ENCODE data around the gene CDK2AP2. TPM values are rescaled to one million over a fixed set of nuclear protein-coding genes. Genes with fewer than 3 reads are reported as not detected.

CDK2AP2 gene
- total RNA-seq, 1 donor from 2014 or later: 84.2 TPM

DNA sequence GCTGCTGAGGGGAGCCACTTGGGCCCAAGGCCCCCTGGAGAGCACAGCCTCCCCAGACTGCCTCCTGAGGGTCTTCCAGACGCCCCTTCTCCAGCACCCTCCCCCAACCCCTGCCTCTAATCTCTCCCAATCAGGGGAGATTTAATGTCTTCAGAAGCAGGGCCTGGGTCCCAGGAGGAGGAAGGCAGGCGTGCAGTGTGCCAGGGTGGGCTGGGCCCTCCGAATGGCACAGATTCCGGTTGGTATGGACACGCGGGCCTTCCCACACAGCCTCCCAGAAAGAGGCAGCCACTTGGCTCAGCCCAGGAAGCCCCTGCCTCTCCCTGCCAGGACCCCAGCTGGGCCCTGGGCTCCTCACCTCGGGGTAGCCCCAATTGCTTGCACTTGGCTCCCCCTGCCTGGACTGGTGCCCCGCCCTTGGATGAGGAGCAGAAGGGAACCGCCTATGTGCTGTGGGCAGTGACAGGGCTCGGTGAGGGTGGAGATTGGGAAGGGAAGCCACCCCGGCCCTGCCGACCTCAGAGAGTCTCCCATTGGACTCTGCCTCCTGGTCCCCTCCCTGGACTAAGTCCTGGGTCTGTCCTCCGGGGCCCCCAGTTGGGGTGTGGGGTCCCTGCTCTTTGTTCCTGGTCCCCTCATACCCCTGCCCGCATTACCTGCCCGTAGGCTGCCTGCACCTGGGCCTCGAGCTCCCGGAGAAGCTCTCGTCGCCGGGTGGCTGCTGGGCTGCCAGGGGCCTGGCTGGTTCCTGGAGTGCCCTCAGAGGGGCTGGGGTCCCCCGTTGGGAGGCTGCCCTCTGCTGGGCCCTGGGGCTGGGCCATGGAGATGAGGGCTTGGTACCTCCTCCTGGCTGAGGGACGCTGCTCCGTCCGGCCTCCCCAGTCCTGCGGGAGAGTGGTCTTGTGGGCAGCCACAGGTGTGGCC, 15.9 kb upstream of the CDK2AP2 start:
- ATAC-seq (no peak), DNase-seq (no peak)
- Histone ChIP-seq H3K27me3 (no peaks in the 10 kb centered on the region), H3K36me3 (no peaks in the 10 kb centered on the region), H3K27ac (no peak overlapping the region), H3K4me3 (no peak overlapping the region), H3K9me3 (no peaks in the 10 kb centered on the region), H3K4me1 (no peaks in the 10 kb centered on the region)
- intact Hi-C loops (cut with DNase I): no loop called here
- TF ChIP-seq, protein P1, sequence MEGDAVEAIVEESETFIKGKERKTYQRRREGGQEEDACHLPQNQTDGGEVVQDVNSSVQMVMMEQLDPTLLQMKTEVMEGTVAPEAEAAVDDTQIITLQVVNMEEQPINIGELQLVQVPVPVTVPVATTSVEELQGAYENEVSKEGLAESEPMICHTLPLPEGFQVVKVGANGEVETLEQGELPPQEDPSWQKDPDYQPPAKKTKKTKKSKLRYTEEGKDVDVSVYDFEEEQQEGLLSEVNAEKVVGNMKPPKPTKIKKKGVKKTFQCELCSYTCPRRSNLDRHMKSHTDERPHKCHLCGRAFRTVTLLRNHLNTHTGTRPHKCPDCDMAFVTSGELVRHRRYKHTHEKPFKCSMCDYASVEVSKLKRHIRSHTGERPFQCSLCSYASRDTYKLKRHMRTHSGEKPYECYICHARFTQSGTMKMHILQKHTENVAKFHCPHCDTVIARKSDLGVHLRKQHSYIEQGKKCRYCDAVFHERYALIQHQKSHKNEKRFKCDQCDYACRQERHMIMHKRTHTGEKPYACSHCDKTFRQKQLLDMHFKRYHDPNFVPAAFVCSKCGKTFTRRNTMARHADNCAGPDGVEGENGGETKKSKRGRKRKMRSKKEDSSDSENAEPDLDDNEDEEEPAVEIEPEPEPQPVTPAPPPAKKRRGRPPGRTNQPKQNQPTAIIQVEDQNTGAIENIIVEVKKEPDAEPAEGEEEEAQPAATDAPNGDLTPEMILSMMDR (IDR thresholded peaks at IDR 0.05): no peak

DNA sequence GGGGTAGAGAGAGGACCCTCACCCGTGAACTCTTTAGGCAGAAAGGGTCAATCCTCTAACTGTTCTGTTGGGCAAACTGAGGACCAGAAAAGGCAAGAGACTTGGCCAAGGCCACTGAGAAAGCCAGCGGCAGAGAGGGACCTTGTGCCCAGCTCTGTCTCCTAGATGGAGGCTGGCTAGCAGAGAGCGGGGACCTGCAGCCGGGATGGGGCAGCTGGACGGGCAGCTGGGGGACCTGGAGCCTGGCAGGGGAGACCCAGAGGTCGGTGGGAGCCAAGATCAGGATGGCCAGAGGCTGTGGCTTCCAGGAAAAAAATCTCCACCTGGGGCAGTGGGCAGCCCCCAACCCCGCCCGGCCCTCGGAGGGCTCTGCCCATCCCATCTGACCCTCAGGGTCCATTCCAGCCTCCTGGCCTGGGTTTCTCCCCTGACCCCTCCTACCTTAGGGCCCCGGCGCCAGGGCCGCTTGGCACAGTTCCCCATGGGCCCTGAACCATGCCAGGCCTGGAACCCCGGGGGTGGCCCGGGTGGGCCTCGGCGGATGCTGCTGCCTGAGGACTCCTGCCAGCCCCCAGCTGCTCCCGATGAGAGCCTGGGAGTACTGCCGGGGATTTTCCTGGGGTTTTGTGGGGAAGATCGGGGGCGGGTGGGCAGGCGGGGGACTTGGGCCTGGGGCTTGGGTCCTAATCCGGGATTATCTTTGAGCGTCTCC, 15.0 kb upstream of the CDK2AP2 start, which contains the start of gene CABP2:
TSS of gene CABP2 (minus strand) at position 603 of the 712 bp plus-strand sequence. CDS start at position 483, 120 bp downstream.
- no peaks in the 10 kb centered on the region for H3K36me3 ChIP-seq
- no peaks in the 10 kb centered on the region for H3K4me1 ChIP-seq
- no peak within 1 kb of the TSS for H3K27ac ChIP-seq
- TF ChIP-seq, protein P1 (IDR thresholded peaks at IDR 0.05): no peak
- ATAC-seq: no peak
- H3K9me3 ChIP-seq: no peaks in the 10 kb centered on the region
- H3K4me3 ChIP-seq: no peak within 1 kb of the TSS
- no peaks in the 10 kb centered on the region for H3K27me3 ChIP-seq
- no peak for DNase-seq
- intact Hi-C loops (cut with DNase I): no loop called here

DNA sequence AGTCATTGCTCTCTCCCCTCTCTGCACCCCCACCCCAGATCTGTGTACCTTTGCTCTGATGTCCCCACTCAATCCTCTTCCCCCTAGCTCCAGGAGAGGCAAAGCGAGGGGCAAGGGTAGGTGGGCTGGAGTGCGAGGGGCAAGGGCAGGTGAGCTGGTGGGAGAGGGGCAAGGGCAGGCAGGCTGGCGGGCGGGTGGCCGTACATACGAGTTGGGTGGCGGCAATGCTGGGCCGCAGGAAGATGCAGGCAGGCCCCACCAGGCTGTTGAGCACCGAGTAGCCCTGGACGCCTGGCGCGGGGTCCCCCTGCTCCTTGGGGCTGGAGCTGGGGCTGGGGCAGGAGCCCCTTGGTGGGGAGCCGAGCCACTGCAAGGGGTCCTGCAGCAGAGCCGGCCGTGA, 14.4 kb upstream of the CDK2AP2 start:
- TF ChIP-seq, protein P1 (IDR thresholded peaks at IDR 0.05): no peak
- Histone ChIP-seq H3K36me3 (no peaks in the 10 kb centered on the region), H3K27ac (no peak overlapping the region), H3K4me1 (no peaks in the 10 kb centered on the region), H3K27me3 (no peaks in the 10 kb centered on the region), H3K9me3 (no peaks in the 10 kb centered on the region), H3K4me3 (no peak overlapping the region)
- no peak for DNase-seq
- ATAC-seq: no peak
- intact Hi-C loops (cut with DNase I): no loop called here

DNA sequence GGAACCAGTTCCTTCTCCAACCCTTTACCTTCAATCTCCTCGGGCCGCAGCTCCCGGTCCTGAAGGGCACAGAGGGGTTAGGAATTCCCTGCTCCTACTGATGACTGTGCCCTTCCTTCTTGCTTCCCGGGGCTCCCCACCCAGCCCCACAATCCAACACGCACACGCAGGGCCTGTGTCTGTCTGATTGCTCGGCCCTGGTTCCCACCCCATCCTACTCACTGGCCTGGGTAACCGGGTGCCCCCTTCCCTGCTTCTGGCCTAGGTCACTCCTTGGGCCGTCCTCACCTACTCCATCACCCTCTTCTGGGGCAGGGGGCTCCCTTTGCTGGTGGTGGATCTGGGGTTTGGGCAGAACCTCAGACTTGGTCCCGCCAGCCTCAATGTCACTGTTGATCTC, 14.0 kb upstream of the CDK2AP2 start:
- Histone ChIP-seq H3K36me3 (no peaks in the 10 kb centered on the region), H3K4me3 (no peak overlapping the region), H3K9me3 (no peaks in the 10 kb centered on the region), H3K27me3 (no peaks in the 10 kb centered on the region), H3K27ac (no peak overlapping the region), H3K4me1 (no peaks in the 10 kb centered on the region)
- intact Hi-C loops (cut with DNase I): no loop called here
- no peak for DNase-seq
- ATAC-seq: no peak
- TF ChIP-seq, protein P1 (IDR thresholded peaks at IDR 0.05): no peak

DNA sequence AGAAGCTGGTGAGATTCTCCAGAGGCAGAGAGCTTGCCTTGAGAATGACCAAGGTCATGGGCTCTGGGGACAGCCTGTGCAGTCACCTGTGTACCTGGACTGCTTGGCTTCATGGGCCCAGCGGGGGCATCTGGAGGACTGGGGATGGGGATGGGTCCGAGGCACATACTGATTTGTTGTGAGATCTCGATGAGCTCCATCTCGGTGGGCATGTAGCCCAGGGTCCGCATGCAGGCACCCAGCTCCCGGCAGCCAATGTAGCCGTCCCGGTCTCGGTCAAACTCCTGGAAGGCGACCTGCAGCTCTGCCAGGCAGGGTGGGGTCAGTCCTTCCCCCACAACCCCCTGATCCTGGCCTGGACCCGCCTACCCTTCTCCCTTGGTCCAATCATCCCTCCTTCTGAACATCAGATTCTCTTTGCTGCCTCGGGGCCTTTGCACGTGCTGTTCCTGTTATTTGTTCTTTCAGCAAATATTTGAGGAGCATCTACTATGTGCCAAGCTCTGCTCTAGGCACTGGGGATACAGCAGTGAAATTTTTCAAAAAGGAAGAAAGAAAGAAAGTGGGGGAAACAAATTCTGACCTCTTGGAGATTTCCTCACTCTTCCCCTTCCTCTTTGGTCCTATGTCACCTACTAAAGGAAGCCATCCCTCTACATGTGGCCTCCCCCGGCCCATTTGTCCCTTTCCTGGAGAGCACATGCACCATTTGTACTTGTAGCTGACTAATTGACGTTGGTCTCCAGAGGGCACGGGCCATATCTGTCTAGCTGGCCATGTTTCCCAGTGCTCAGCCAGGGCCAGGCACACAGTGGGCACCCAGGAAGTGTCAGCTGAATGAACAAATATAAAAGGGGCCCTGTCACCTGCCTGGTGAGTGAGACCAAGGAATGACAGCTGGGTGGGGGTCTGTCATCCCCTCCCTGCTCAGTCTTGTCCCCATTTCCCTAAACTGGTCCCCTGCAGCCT, 13.2 kb upstream of the CDK2AP2 start:
- DNase-seq: no peak
- Histone ChIP-seq H3K27ac (no peak overlapping the region), H3K4me1 (no peaks in the 10 kb centered on the region), H3K36me3 (no peaks in the 10 kb centered on the region), H3K27me3 (no peaks in the 10 kb centered on the region), H3K9me3 (no peaks in the 10 kb centered on the region), H3K4me3 (no peak overlapping the region)
- ATAC-seq: no peak
- TF ChIP-seq, protein P1 (IDR thresholded peaks at IDR 0.05): no peak
- intact Hi-C loops (cut with DNase I): no loop called here

Measured in upper lobe of right lung (tissue), 1 donor.